ENCODE measurements around the gene CLHC1. TPM values are rescaled to one million over a fixed set of nuclear protein-coding genes. Genes with fewer than 3 reads are reported as not detected.

CLHC1 gene
- total and polyA plus RNA-seq, 10 of the 15 experiments (the other 5 are each of a cell fraction or from before 2014, with no cell fraction given): 2.6 to 6.8 (median 4.7) TPM

DNA sequence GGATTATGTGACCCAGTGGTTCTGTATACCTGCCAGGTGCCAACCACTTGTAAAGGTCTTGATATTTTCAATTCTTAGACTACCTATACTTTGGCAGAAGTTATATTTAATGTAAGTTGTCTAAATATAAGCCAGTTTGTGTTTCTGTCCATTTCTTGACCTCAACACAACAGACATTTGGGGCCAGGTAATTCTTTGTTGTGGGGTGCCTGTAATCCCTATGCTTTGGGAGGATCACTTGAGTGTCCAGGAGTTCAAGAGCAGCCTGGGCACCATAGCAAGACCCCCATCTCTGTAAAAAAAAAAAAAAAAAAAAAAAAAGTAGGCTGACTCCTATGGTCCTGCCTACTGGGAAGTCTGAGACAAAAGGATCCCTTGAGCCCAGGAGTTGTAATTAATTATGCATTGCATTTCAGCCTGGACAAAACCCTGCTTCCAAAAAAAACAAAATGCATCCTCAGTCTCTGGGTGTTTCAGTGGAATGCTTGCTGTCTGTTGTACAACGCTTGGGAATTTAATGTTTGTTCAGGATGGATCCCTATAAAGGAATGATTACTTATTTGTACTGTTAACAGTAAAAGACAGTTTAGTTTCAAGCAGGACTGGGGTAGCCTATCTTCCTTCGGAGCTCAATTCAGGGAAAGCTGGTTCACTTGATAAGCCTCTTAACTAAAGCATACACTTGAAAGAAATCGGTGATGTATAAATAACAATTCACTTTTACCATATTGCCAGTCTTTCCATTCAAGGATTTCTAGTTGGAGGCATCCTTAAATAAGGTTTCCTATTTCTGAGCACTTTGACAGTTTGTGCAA, 3.8 kb upstream of the CLHC1 start:
- FAIRE-seq (no peak), ATAC-seq (no peak), DNase-seq (ENCODE audit: low read depth, low spot score) (no peak)
- RAD21 ChIA-PET (ENCODE audit: unreplicated experiment): no interaction called here
- peaks cover 3% of the 10 kb centered on the region; the same call in 1 of the 2 replicates for H3K4me1 ChIP-seq (ENCODE audit: control insufficient read depth, insufficient read depth, low read length)
- TF ChIP-seq SMAD5 (IDR thresholded peaks at IDR 0.05; ENCODE audit: low read depth) (peak; percentile 43; the same call in 1 of the 2 replicates), POLR2AphosphoS5 (IDR thresholded peaks at IDR 0.05; ENCODE audit: low read length) (peak; percentile 52), ATF2 (IDR thresholded peaks at IDR 0.05; ENCODE audit: low read length) (0 out of 2 replicates have a peak, but pooled peaks have one; percentile 21), STAT1 (conservative IDR thresholded peaks at IDR 0.05) (no peak), CREM (IDR thresholded peaks at IDR 0.05; ENCODE audit: low read depth) (no peak)
- SMC1A ChIA-PET (ENCODE audit: uncharacterized antibody, unreplicated experiment): no interaction called here
- H2AFZ ChIP-seq (ENCODE audit: control insufficient read depth, low read depth, low read length): no peak overlapping the region
- peak overlapping the region; percentile 93; the same call in 1 of the 2 replicates for H3K4me3 ChIP-seq
- H3K36me3 ChIP-seq (ENCODE audit: control insufficient read depth in 2 of 2, insufficient read depth in 2 of 2, low read length in 1 of 2): peaks cover 1 to 19% of the 10 kb centered on the region in 2 experiments
- H3K9me3 ChIP-seq (replicated peaks; ENCODE audit: control insufficient read depth, insufficient read depth, low read length): no peaks in the 10 kb centered on the region
- CTCF ChIA-PET: interaction anchor here (1.3 kb wide), 1 partner anchor 11 kb away, joined by 4 read pairs; no protein-coding TSS in a partner anchor
- WGBS (ENCODE audit: insufficient coverage, insufficient replicate concordance, low lambda C conversion rate, missing lambda C conversion rate): 97% methylated on average over 3 of the region's 3 CpGs
- peaks cover 46% of the 10 kb centered on the region for H3K79me2 ChIP-seq (ENCODE audit: control insufficient read depth, insufficient read depth, low read length)
- H3K9ac ChIP-seq (ENCODE audit: control insufficient read depth, insufficient read depth, low read length): no peak overlapping the region
- no peaks in the 10 kb centered on the region for H3K27me3 ChIP-seq (replicated peaks in 1 of 2; ENCODE audit: control insufficient read depth in 2 of 2, insufficient read depth in 2 of 2, low read length in 1 of 2)
- no TSS peak for BruUV-seq (replicated peaks)
- peak overlapping the region; percentile 17 for H3K4me2 ChIP-seq (ENCODE audit: control insufficient read depth, insufficient read depth)
- no peaks in the 10 kb centered on the region for H4K20me1 ChIP-seq (ENCODE audit: control insufficient read depth, insufficient read depth)
- POLR2A ChIA-PET: no interaction called here
- intact Hi-C loops (cut with micrococcal nuclease; ENCODE audit: unreplicated experiment): no loop called here
- H3K27ac ChIP-seq (ENCODE audit: control insufficient read depth, insufficient read depth): no peak overlapping the region
- in situ Hi-C loops (cut with MboI): no loop called here

- Histone ChIP-seq H3K9ac (ENCODE audit: control insufficient read depth, insufficient read depth, low read length) (peak overlapping the region; percentile 98), H2AFZ (ENCODE audit: control insufficient read depth, low read depth, low read length) (no peak overlapping the region), H3K4me1 (ENCODE audit: control insufficient read depth, insufficient read depth, low read length) (peaks cover 3% of the 10 kb centered on the region; the same call in 1 of the 2 replicates), H3K27me3 (replicated peaks in 1 of 2; ENCODE audit: control insufficient read depth in 2 of 2, insufficient read depth in 2 of 2, low read length in 1 of 2) (no peaks in the 10 kb centered on the region), H4K20me1 (ENCODE audit: control insufficient read depth, insufficient read depth) (no peaks in the 10 kb centered on the region), H3K27ac (ENCODE audit: control insufficient read depth, insufficient read depth) (peak overlapping the region; percentile 98), H3K79me2 (ENCODE audit: control insufficient read depth, insufficient read depth, low read length) (peaks cover 46% of the 10 kb centered on the region), H3K4me2 (ENCODE audit: control insufficient read depth, insufficient read depth) (peak overlapping the region; percentile 87), H3K9me3 (replicated peaks; ENCODE audit: control insufficient read depth, insufficient read depth, low read length) (no peaks in the 10 kb centered on the region), H3K4me3 (peak overlapping the region; percentile 93), H3K36me3 (ENCODE audit: control insufficient read depth in 2 of 2, insufficient read depth in 2 of 2, low read length in 1 of 2) (peaks cover 1 to 19% of the 10 kb centered on the region in 2 experiments; a peak in 3 of 4 replicates)
- ChIA-PET CTCF (no interaction called here), RAD21 (ENCODE audit: unreplicated experiment) (no interaction called here), POLR2A (no interaction called here), SMC1A (ENCODE audit: uncharacterized antibody, unreplicated experiment) (no interaction called here)
- DNase-seq (ENCODE audit: low read depth, low spot score) (no peak), ATAC-seq (no peak), FAIRE-seq (no peak)
- no TSS peak for BruUV-seq (replicated peaks)
- WGBS (ENCODE audit: insufficient coverage, insufficient replicate concordance, low lambda C conversion rate, missing lambda C conversion rate): 3% methylated on average over 7 of the region's 7 CpGs
- TF ChIP-seq TCF7 (IDR thresholded peaks at IDR 0.05; ENCODE audit: borderline replicate concordance) (no peak), BMI1 (IDR thresholded peaks at IDR 0.05; ENCODE audit: borderline replicate concordance) (0 out of 2 replicates have a peak, but pooled peaks have one; percentile 12)
- in situ Hi-C loops (cut with MboI): no loop called here
- intact Hi-C loops (cut with micrococcal nuclease; ENCODE audit: unreplicated experiment): loop anchor here (2.0 to 5.0 kb wide), 4 partner anchors 34 to 384 kb away; partner anchors contain the start of genes MTIF2, PPP4R3B and RTN4
These were observed 1.5 kb upstream of the CLHC1 start for GRCh38 chr2:55233658-55233940.
